Neural progenitor cell (in vitro differentiated cells): ENCODE results near the gene SOS2. TPM values are rescaled to one million over a fixed set of nuclear protein-coding genes. Genes with fewer than 3 reads are reported as not detected.
A peak's percentile ranks its signal among the peaks of the same experiment; 100 is the strongest.
"Not testable (repeated sequence)": the region's sequence is repeated elsewhere in the genome, so short reads cannot be mapped to it uniquely, and the experiment has no call there.

ENCODE experiments used
- DNase-seq: peaks from one replicate; pipeline ENCODE4 v3.0.0-alpha.2; 2016; ENCODE audit warnings: low spot score
- H2AFZ ChIP-seq: fragments of 200-600 bp; sonication (generic); replicated peaks from 2 replicates; pipeline ENCODE4 v1.6.1; 2016; ENCODE audit warnings: antibody characterized with exemption
- H3F3A ChIP-seq: fragments of 200-600 bp; sonication (generic); 2 replicates; pipeline ENCODE4 v1.6.1; 2016; ENCODE audit warnings: antibody characterized with exemption, low read depth
- H3K27ac ChIP-seq: fragments of 200-600 bp; sonication (generic); 2 replicates; pipeline ENCODE4 v1.5.1; 2016; ENCODE audit warnings: mild to moderate bottlenecking
- H3K27me3 ChIP-seq: fragments of 200-600 bp; sonication (generic); 2 replicates; pipeline ENCODE4 v1.6.1; 2016; ENCODE audit warnings: mild to moderate bottlenecking, moderate library complexity
- H3K36me3 ChIP-seq: fragments of 200-600 bp; sonication (generic); 2 replicates; pipeline ENCODE4 v1.5.1; 2016
- H3K4me1 ChIP-seq: fragments of 200-600 bp; sonication (generic); 2 replicates; pipeline ENCODE4 v1.6.1; 2016; ENCODE audit warnings: mixed run types
- H3K4me2 ChIP-seq: fragments of 200-600 bp; sonication (generic); 2 replicates; pipeline ENCODE4 v1.6.1; 2016
- H3K4me3 ChIP-seq: fragments of 200-600 bp; sonication (generic); 2 replicates; pipeline ENCODE4 v1.5.1; 2016
- H3K79me2 ChIP-seq: fragments of 200-600 bp; sonication (generic); 2 replicates; pipeline ENCODE4 v1.6.1; 2016; ENCODE audit warnings: low read depth
- H3K9ac ChIP-seq: fragments of 200-600 bp; sonication (generic); 2 replicates; pipeline ENCODE4 v1.6.1; 2016
- H3K9me3 ChIP-seq: fragments of 200-600 bp; sonication (generic); 2 replicates; pipeline ENCODE4 v1.5.1; 2016; ENCODE audit warnings: low read depth
- H4K20me1 ChIP-seq: fragments of 200-600 bp; sonication (generic); 2 replicates; pipeline ENCODE4 v1.6.1; 2016; ENCODE audit warnings: low read depth
- H3K27ac Mint-ChIP-seq: 3 replicates; pipeline ENCODE4 v1.8.0; 2021; ENCODE audit warnings: mixed read lengths
- H3K27me3 Mint-ChIP-seq: 2 replicates; pipeline ENCODE4 v1.8.0; 2022; ENCODE audit warnings: low read depth, mild to moderate bottlenecking, inconsistent platforms, moderate library complexity, mixed read lengths; ENCODE audit not compliant: insufficient read depth
- H3K36me3 Mint-ChIP-seq: 3 replicates; pipeline ENCODE4 v1.8.0; 2021; ENCODE audit warnings: mixed read lengths
- H3K4me1 Mint-ChIP-seq: 3 replicates; pipeline ENCODE4 v1.8.0; 2021; ENCODE audit warnings: mixed read lengths
- H3K4me3 Mint-ChIP-seq: 3 replicates; pipeline ENCODE4 v1.8.0; 2021; ENCODE audit warnings: mild to moderate bottlenecking, moderate library complexity, mixed read lengths
- H3K9me3 Mint-ChIP-seq: 3 replicates; pipeline ENCODE4 v1.8.0; 2020; ENCODE audit warnings: mixed read lengths
- EZH2 ChIP-seq: fragments of 200-600 bp; sonication (generic); IDR thresholded peaks from 2 replicates; pipeline ENCODE4 v1.6.1; 2017; ENCODE audit warnings: antibody characterized with exemption, mild to moderate bottlenecking, moderate library complexity
- EZH2phosphoT487 ChIP-seq: fragments of 200-600 bp; sonication (generic); IDR thresholded peaks from 2 replicates; pipeline ENCODE4 v1.6.1; 2017; ENCODE audit warnings: antibody characterized with exemption
- total RNA-seq: library from RNA; depleted of rRNA; stranded (reverse); fragments of >200 nt; gene quantifications from 2 replicates; pipeline ENCODE4 v1.2.3, GENCODE V29; 2015; ENCODE audit warnings: low replicate concordance
- TF ChIP-seq, protein P1 (sequence below): fragments of 200-600 bp; sonication (generic); IDR thresholded peaks from 2 replicates; pipeline ENCODE4 v1.5.1; 2017; ENCODE audit warnings: antibody characterized with exemption, mild to moderate bottlenecking

Gene SOS2
- total RNA-seq, 1 donor from 2014 or later = 32.3 TPM

DNA sequence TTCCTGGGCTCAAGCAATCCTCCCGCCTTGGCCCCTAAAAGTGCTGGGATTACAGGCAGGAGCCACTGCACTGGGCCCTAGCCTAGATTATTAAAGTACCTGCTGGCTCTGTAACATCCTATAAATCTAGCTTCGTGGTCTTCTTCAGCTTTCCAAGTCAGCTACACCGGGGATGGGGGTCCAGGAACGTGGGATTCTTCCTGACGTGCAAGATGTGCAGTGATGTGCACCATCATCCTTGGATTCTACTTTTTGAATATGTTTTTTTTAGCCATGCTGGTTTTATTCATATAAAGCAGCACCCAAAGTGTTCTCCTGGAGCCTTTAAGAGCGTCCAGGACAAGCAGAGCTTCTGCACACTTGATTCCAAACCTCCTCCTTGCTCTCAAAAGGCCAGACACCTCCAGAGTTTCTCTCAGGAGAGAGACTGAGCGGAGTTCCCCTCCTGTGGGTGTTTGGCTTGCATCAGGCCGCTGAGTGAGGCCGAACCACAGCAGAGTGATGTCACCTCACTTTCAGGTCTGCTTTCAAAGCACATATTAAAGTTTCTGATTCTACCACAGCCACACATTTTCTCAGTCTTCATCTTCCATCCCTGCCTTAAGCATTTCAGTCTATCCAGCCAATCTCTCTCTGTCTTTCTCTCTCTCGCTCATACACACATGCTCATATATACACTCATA lies 148.5 kb downstream of the SOS2 start:
- no peak overlapping the region for H3K4me2 ChIP-seq
- no peaks in the 10 kb centered on the region for H3K27me3 Mint-ChIP-seq
- H3K79me2 ChIP-seq = no peaks in the 10 kb centered on the region
- H3K9ac ChIP-seq = no peak overlapping the region
- no peak for DNase-seq
- no peak overlapping the region for H3K4me3 Mint-ChIP-seq
- H3F3A ChIP-seq = no peaks in the 10 kb centered on the region
- no peaks in the 10 kb centered on the region for H3K27me3 ChIP-seq
- H3K4me1 ChIP-seq = peaks cover 4% of the 10 kb centered on the region
- no peak overlapping the region for H3K4me3 ChIP-seq
- H3K27ac Mint-ChIP-seq = no peak overlapping the region
- no peaks in the 10 kb centered on the region for H3K36me3 Mint-ChIP-seq
- H3K36me3 ChIP-seq = no peaks in the 10 kb centered on the region
- no peak overlapping the region for H3K27ac ChIP-seq
- no peaks in the 10 kb centered on the region for H3K9me3 ChIP-seq
- TF ChIP-seq EZH2phosphoT487 = no peak
- TF ChIP-seq, protein P1, sequence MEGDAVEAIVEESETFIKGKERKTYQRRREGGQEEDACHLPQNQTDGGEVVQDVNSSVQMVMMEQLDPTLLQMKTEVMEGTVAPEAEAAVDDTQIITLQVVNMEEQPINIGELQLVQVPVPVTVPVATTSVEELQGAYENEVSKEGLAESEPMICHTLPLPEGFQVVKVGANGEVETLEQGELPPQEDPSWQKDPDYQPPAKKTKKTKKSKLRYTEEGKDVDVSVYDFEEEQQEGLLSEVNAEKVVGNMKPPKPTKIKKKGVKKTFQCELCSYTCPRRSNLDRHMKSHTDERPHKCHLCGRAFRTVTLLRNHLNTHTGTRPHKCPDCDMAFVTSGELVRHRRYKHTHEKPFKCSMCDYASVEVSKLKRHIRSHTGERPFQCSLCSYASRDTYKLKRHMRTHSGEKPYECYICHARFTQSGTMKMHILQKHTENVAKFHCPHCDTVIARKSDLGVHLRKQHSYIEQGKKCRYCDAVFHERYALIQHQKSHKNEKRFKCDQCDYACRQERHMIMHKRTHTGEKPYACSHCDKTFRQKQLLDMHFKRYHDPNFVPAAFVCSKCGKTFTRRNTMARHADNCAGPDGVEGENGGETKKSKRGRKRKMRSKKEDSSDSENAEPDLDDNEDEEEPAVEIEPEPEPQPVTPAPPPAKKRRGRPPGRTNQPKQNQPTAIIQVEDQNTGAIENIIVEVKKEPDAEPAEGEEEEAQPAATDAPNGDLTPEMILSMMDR = no peak
- no peak for TF ChIP-seq EZH2
- H2AFZ ChIP-seq = peak overlapping the region; percentile 11
- peaks cover under 1% of the 10 kb centered on the region for H3K9me3 Mint-ChIP-seq
- no peaks in the 10 kb centered on the region for H4K20me1 ChIP-seq
- H3K4me1 Mint-ChIP-seq = peaks cover 4% of the 10 kb centered on the region

DNA sequence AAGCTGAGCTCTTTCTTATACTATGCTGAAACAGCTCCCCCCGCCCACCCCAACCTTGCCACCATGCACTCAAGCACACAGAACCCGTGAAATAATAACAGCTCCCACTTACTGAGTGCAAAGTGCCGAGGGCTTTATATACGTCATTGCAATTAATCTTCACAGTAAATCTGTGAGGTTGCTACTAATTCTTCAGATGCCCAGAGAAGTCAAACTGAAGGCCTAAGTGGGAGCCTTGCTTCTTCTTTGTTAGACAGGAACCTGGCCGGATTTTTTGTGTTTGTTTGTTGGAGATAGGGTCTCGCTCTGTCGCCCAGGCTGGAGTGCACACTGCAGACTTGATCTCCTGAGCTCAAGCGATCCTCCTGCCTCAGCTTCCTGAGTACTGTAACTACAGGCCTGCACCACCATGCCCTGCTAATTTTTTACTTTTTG lies 149.1 kb downstream of the SOS2 start:
- Histone ChIP-seq H3K36me3 (no peaks in the 10 kb centered on the region), H3K27ac (no peak overlapping the region), H4K20me1 (no peaks in the 10 kb centered on the region), H3K4me3 (no peak overlapping the region), H3K4me2 (no peak overlapping the region), H3K79me2 (no peaks in the 10 kb centered on the region), H3K9me3 (no peaks in the 10 kb centered on the region), H2AFZ (peak overlapping the region; percentile 11), H3K4me1 (peaks cover 4% of the 10 kb centered on the region), H3F3A (no peaks in the 10 kb centered on the region), H3K27me3 (no peaks in the 10 kb centered on the region), H3K9ac (no peak overlapping the region)
- Mint-ChIP-seq H3K9me3 (peaks cover 3% of the 10 kb centered on the region), H3K4me1 (peaks cover 4% of the 10 kb centered on the region), H3K27ac (no peak overlapping the region), H3K4me3 (no peak overlapping the region), H3K36me3 (no peaks in the 10 kb centered on the region), H3K27me3 (no peaks in the 10 kb centered on the region)
- no peak for DNase-seq
- TF ChIP-seq, protein P1 = no peak
- no peak for TF ChIP-seq EZH2phosphoT487
- no peak for TF ChIP-seq EZH2

DNA sequence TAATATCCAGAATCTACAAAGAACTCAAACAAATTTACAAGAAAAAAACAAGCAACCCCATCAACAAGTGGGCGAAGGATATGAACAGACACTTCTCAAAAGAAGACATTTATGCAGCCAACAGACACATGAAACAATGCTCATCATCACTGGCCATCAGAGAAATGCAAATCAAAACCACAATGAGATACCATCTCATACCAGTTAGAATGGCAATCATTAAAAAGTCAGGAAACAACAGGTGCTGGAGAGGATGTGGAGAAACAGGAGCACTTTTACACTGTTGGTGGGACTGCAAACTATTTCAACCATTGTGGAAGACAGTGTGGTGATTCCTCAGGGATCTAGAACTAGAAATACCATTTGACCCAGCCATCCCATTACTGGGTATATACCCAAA lies 152.3 kb downstream of the SOS2 start:
- H3K9ac ChIP-seq, H3F3A ChIP-seq, DNase-seq, H3K9me3 Mint-ChIP-seq, H2AFZ ChIP-seq, H3K79me2 ChIP-seq, H3K4me1 Mint-ChIP-seq, H3K27me3 Mint-ChIP-seq, H4K20me1 ChIP-seq, H3K27ac ChIP-seq, H3K4me2 ChIP-seq, H3K4me1 ChIP-seq, H3K4me3 ChIP-seq, H3K4me3 Mint-ChIP-seq, H3K36me3 ChIP-seq, H3K9me3 ChIP-seq, H3K27ac Mint-ChIP-seq, H3K27me3 ChIP-seq, H3K36me3 Mint-ChIP-seq: not testable (repeated sequence)

DNA sequence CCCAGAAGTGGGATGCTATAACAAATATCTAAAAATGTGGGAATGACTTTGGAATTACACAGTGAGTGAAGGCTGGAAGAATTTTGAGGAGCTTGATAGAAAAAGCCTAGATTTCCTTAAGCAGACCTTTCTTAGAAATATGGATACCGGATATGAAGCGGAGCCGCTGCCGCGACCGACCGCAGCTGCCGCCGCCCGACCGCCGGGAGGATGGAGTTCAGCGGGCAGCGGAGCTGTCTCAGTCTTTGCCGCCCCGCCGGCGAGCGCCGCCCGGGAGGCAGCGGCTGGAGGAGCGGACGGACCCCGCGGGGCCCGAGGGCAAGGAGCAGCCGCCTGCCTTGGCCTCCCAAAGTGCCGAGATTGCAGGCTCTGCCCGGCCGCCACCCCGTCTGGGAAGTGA lies 157.7 kb downstream of the SOS2 start:
- H3K9ac ChIP-seq, DNase-seq, H3K4me2 ChIP-seq, H3K4me1 Mint-ChIP-seq, H3K27me3 ChIP-seq, H3K4me3 Mint-ChIP-seq, H3K27ac ChIP-seq, H4K20me1 ChIP-seq, H3K9me3 ChIP-seq, H3F3A ChIP-seq, H3K27ac Mint-ChIP-seq, H3K27me3 Mint-ChIP-seq, H3K79me2 ChIP-seq, H3K4me1 ChIP-seq, H2AFZ ChIP-seq, H3K36me3 Mint-ChIP-seq, H3K36me3 ChIP-seq, H3K4me3 ChIP-seq: not testable (repeated sequence)
- peaks cover 12% of the 10 kb centered on the region for H3K9me3 Mint-ChIP-seq
